ENCODE data around the gene SYK. TPM values are rescaled to one million over a fixed set of nuclear protein-coding genes. Genes with fewer than 3 reads are reported as not detected.

The SYK gene
- total RNA-seq, 1 donor from 2014 or later, result 10.7 TPM

- DNase-seq, result no peak
- peaks cover 8% of the 10 kb centered on the region for H3K27me3 Mint-ChIP-seq (ENCODE audit: unreplicated experiment)
- H3K27ac Mint-ChIP-seq (ENCODE audit: unreplicated experiment), result no peak overlapping the region
- no peak for TF ChIP-seq CTCF (IDR thresholded peaks at IDR 0.05; ENCODE audit: partially characterized antibody, unreplicated experiment)
- H3K4me3 Mint-ChIP-seq (ENCODE audit: unreplicated experiment), result no peak overlapping the region
- H3K4me1 Mint-ChIP-seq (ENCODE audit: low read depth, unreplicated experiment), result peaks cover 47% of the 10 kb centered on the region
- no peaks in the 10 kb centered on the region for H3K36me3 Mint-ChIP-seq (ENCODE audit: unreplicated experiment)
- peaks cover 7% of the 10 kb centered on the region for H3K9me3 Mint-ChIP-seq (ENCODE audit: unreplicated experiment)
Measured at GRCh38 chr9:90808890-90809685, 7.5 kb downstream of the SYK start.

GRCh38 chr9:90810691-90811090, 9.1 kb downstream of the SYK start:
- Mint-ChIP-seq H3K4me3 (ENCODE audit: unreplicated experiment) (no peak overlapping the region), H3K27ac (ENCODE audit: unreplicated experiment) (no peak overlapping the region), H3K36me3 (ENCODE audit: unreplicated experiment) (no peaks in the 10 kb centered on the region), H3K9me3 (ENCODE audit: unreplicated experiment) (peaks cover 2% of the 10 kb centered on the region), H3K27me3 (ENCODE audit: unreplicated experiment) (peaks cover 3% of the 10 kb centered on the region), H3K4me1 (ENCODE audit: low read depth, unreplicated experiment) (peaks cover 34% of the 10 kb centered on the region)
- no peak for TF ChIP-seq CTCF (IDR thresholded peaks at IDR 0.05; ENCODE audit: partially characterized antibody, unreplicated experiment)
- no peak for DNase-seq

GRCh38 chr9:90813046-90813445, 11.4 kb downstream of the SYK start:
- no peak for TF ChIP-seq CTCF (IDR thresholded peaks at IDR 0.05; ENCODE audit: partially characterized antibody, unreplicated experiment)
- Mint-ChIP-seq H3K27me3 (ENCODE audit: unreplicated experiment) (no peaks in the 10 kb centered on the region), H3K4me3 (ENCODE audit: unreplicated experiment) (no peak overlapping the region), H3K4me1 (ENCODE audit: low read depth, unreplicated experiment) (peaks cover 18% of the 10 kb centered on the region), H3K36me3 (ENCODE audit: unreplicated experiment) (no peaks in the 10 kb centered on the region), H3K9me3 (ENCODE audit: unreplicated experiment) (peaks cover 4% of the 10 kb centered on the region), H3K27ac (ENCODE audit: unreplicated experiment) (no peak overlapping the region)
- DNase-seq, result no peak

- peaks cover 4% of the 10 kb centered on the region for H3K9me3 Mint-ChIP-seq (ENCODE audit: unreplicated experiment)
- H3K27me3 Mint-ChIP-seq (ENCODE audit: unreplicated experiment), result no peaks in the 10 kb centered on the region
Measured at GRCh38 chr9:90813523-90813922, 11.9 kb downstream of the SYK start.

More at GRCh38 chr9:90813523-90813922, 11.9 kb downstream of the SYK start:
- Mint-ChIP-seq H3K4me3 (ENCODE audit: unreplicated experiment) (no peak overlapping the region), H3K4me1 (ENCODE audit: low read depth, unreplicated experiment) (peaks cover 15% of the 10 kb centered on the region), H3K27ac (ENCODE audit: unreplicated experiment) (no peak overlapping the region), H3K36me3 (ENCODE audit: unreplicated experiment) (no peaks in the 10 kb centered on the region)
- no peak for TF ChIP-seq CTCF (IDR thresholded peaks at IDR 0.05; ENCODE audit: partially characterized antibody, unreplicated experiment)
- no peak for DNase-seq

All from glutamatergic neuron (in vitro differentiated cells).